ENCODE measurements around the gene TCF7.

The TCF7 gene

DNA sequence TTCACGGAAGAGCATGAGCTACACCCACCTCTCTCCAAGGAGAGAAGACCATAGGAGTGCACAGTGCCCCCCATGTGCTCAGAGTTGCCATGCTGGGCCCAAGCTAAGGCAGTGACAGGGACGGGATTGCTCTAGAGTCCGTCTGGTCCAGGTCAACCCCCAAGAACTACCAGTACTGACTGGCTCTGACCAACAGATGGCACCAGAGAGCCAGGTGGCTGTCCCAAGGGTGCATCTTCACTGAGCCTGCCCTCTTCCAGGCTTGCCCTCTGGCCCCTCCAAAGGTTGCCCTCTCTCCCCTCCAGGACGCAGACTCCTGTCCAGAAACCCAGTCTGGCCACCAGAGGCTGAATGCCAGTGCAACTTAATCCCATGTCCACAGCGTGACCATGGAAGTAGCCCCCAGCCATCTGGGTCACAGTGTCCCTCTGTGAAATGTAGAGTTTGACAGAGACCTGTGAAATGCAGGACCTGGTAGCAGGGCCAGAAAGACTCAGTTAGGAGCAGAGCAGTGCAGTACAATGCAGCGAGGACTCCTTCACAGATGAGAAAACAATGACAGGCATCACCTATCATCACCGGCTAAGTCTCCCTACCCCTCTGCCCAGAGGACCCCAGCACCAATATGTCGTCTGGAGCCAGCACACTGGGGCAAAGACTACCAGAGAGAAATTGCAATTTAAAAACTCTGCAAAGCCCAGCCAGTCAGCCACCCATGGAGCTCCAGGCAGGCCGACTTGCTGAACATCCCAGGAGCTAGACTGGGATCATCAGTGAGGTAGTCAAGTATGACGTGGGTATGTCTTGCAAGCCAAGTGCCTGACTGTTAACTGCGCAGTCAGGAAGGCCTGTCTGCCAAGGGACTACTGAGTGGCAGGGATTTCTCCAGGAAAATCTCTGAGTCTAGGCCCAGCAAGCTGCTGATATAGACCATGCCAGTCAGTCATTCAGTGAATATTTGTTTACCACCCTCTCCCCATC, 70.0 kb downstream of the TCF7 start:
- H3K4me3 Mint-ChIP-seq, result no peak overlapping the region
- no peak overlapping the region for H3K27ac Mint-ChIP-seq
- ATAC-seq, result peak; percentile 92
- no peaks in the 10 kb centered on the region for H3K9me3 Mint-ChIP-seq
- H3K4me1 Mint-ChIP-seq, result peaks cover 7% of the 10 kb centered on the region
- no peaks in the 10 kb centered on the region for H3K27me3 Mint-ChIP-seq
- H3K36me3 Mint-ChIP-seq, result no peaks in the 10 kb centered on the region

DNA sequence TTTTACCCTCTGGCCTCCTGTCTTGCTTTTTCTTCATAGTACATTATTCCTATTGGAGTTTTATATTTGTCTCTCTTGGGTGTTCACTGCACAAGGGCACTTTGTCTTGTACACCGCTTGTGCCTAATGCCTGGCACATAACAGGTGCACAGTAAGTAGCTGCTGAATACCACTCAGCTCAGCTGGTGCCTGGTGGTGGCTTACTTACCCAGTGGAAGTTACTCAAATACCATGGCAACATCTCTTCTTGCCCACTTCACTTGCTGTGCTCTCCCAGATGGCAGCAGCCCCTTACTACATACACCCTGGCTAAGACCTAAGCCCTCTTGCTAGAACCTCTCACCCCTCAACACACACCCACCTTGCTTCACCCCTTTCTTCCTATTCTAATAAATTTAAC, 73.6 kb downstream of the TCF7 start:
- H3K36me3 Mint-ChIP-seq, result no peaks in the 10 kb centered on the region
- H3K27me3 Mint-ChIP-seq, result no peaks in the 10 kb centered on the region
- H3K9me3 Mint-ChIP-seq, result no peaks in the 10 kb centered on the region
- H3K27ac Mint-ChIP-seq, result no peak overlapping the region
- no peak for ATAC-seq
- H3K4me3 Mint-ChIP-seq, result no peak overlapping the region
- H3K4me1 Mint-ChIP-seq, result peaks cover 7% of the 10 kb centered on the region

DNA sequence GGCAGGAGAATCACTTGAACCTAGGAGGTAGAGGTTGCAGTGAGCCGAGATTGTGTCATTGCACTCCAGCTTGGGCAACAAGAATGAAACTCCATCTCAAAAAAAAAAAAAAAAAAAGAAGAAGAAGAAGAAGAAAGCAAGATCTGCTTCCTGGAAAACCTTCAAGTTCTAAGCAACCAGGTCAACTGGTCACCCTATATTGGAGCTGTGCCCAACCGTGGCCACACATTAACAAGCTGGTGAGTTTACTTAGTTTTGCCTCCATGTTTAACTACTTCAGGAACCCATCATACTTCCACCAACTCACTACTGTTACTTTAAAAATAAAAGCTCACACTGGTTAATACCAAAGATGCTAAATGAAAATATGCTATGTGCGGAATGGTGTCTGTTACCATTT, 74.5 kb downstream of the TCF7 start:
- H3K4me1 Mint-ChIP-seq, result peaks cover 7% of the 10 kb centered on the region
- no peak for ATAC-seq
- H3K9me3 Mint-ChIP-seq, result no peaks in the 10 kb centered on the region
- H3K27ac Mint-ChIP-seq, result no peak overlapping the region
- no peak overlapping the region for H3K4me3 Mint-ChIP-seq
- H3K27me3 Mint-ChIP-seq, result no peaks in the 10 kb centered on the region
- H3K36me3 Mint-ChIP-seq, result no peaks in the 10 kb centered on the region

DNA sequence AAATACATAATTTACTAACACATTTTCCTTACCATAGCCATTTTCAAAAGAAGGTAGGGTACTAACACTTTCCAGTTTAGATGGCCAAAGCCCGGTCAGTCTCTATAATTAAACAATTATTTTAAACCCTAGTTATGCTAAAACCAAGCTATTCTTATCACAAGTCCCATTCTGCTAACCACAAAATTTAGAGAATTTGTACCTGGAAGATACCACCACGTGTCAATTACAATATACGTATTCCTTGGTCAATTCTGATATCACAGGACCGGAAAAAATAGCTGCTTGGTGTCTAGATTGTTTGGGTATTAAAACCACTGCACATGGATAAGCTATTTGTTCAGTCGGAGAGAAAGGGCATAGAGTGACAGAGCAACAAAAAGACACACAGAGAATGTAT, 81.2 kb downstream of the TCF7 start:
- no peak for ATAC-seq
- no peak overlapping the region for H3K4me3 Mint-ChIP-seq
- no peaks in the 10 kb centered on the region for H3K9me3 Mint-ChIP-seq
- H3K36me3 Mint-ChIP-seq, result peaks cover 40% of the 10 kb centered on the region
- no peaks in the 10 kb centered on the region for H3K27me3 Mint-ChIP-seq
- no peak overlapping the region for H3K27ac Mint-ChIP-seq
- no peaks in the 10 kb centered on the region for H3K4me1 Mint-ChIP-seq
